Hematopoietic multipotent progenitor cell treated with erythropoietin and hydrocortisone succinate and interleukin-3 and kit ligand, for 8 days (in vitro differentiated cells): Measurements from ENCODE around the gene DEFB116.
"Not testable (repeated sequence)": the region's sequence is repeated elsewhere in the genome, so short reads cannot be mapped to it uniquely, and the experiment has no call there.

Experiments used
- DNase-seq: peaks from one replicate; pipeline ENCODE4 v3.0.0-alpha.2; 2015

Gene DEFB116, protein sequence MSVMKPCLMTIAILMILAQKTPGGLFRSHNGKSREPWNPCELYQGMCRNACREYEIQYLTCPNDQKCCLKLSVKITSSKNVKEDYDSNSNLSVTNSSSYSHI

DNA sequence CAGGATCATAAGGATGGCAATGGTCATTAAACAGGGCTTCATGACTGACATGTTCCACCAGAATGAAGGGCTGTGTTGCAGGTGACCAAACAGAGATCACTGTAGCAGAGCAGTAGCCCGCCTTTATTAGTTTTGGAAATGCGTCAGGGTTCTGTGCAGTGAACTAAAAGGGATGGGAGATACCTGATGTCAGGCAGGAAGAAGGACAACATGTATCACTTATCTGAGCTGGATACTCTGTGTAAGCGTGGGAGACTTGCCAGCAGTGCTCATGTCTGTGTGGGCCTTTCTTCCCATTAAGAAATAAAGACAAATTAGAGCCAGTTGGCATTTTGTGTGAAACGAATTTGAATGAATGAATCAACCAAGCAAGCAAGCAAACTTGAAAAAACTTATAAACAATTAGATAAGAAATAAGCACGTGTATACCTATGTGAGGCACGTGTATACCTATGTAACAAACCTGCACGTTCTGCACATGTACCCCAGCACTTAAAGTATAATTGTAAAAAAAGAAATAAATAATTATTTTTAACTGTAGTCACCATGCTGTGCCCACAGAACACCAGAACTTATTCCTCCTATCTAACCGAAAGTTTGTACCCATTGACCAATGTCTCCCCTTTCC lies at the start of gene DEFB116:
TSS of gene DEFB116 (minus strand) at position 51 of the 628 bp plus-strand sequence. CDS start at position 51, 0 bp downstream.
- DNase-seq, result no peak

DNA sequence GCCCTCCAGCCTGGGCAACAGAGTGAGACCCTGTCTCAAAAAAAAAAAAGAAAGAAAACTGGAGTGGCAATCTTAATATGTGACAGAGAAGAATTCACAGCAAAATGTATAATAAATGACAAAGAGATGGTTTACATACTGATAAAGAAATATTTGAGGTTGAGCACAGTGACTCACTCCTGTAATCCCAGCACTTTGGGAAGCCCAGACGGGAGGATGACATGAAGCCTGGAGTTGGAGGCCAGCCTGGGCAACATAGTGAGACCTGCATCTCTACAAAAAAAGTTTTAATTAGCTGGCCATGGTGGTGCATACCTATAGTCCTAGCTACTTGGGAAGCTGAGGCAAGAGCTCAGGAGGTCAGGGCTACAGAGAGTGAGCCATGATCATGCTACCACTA lies 47.6 kb upstream of the DEFB116 start:
- DNase-seq, result no peak

DNA sequence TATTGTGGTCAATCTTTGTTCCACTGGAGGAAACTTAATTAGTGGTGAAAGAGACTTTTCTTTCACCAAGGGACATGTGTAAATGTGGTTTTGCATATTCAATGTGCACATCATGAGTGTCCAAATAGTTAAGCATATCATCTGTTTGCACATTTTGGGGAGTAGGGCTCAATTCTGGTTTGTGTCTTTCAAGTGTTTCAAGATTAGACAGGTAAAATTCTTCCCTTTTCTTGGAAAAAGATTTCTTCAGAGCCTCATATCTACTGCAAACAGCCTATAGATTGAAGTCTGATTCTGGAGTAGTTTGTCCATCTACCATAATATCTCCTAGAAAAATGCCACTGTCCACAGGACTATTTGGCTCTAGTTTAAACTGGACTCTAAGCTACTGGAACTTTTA lies 33.1 kb upstream of the DEFB116 start:
- DNase-seq, result no peak

DNA sequence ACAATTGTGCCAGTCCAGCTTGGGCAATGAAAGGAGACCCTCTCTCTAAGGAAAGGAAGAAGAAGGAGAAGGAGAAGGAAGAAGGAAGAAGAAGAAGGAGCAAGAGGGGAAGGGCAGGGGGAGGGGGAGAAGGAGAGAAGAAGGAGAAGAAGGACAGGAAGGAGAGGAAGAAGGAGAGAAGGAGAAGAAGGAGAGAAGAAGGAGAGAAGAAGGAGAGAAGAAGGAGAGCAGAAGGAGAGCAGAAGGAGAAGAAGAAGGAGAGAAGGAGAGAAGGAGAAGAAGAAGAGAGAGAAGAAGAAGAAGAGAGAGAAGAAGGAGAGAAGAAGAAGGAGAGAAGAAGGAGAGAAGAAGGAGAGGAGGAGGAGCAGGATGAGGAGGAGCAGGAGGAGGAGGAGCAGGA lies 22.5 kb upstream of the DEFB116 start:
- no peak for DNase-seq

DNA sequence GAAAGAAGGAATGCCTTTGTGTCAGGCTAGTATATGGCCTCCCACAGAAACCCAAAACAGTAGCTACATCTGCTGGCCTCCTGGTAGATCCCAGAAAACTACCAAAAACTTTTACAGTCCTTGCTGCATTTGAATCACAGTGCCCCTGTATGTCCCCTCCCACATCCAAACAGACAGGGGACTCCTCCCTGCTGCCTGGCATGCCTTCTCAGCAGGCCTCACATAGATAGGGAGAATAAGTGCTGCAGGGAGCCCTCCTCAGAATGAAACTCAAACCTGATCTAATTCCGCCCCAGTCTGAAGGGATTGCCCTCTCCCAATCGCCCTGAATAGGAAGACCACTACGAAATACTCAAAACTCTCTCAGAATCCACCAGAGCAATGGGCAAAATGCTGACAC lies 14.1 kb upstream of the DEFB116 start:
- DNase-seq, result no peak

DNA sequence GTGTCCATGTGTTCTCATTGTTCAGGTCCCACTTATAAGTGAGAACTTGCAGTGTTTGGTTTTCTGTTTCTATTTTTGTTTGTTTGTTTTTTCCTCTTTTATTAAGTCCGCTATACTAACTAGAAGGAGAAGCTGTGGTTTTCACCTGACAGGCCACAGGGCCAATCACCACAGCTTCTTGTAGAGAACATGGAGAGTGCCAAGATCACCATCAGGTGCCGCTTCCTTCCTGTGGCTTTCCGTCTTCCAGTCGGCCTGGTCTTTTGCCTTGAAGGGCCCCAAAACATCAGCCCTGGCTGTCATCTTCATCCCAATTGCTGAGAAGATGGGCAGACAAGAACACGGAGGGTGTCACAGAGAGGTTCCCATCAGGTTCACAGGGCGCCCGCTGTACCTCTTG lies 23.4 kb downstream of the DEFB116 start:
- DNase-seq, result not testable (repeated sequence)

DNA sequence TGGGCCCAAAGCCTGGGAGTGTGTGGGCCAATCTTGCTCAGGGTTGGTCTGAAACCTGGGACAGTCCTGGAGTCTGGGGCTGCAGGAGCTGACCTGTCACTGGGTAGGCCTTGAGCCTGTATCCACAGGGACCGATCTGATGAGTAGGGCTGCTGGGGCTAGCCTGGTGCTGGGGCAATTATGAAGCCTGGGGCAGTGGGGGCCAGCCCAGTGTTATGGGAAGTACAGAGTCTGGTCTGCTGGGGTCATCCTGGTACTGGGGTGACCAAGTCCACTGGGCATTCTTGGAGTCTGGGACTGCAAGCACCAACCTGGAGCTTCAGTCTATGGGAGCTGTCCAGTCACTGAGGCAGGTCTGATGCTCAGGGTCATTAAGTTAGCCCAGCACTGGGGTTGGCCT lies 30.2 kb downstream of the DEFB116 start:
- no peak for DNase-seq

DNA sequence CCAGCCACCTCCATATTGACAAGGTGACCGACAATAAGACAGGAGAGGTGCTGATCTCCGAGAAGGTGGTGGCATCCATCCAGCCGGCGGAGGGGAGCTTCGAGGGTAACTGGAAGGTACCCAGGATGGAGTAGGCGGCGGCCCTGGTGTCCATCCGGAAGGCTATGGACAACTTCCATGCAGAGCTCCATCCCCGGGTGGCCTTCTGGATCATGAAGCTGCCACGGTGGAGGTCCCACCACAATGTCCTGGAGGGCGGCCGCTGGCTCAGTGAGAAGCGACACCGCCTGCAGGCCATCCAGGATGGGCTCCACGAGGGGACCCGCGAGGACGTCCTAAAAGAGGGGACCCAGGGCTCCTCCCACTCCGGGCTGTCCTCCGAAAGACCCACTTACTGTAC lies 33.9 kb downstream of the DEFB116 start:
- no peak for DNase-seq

DNA sequence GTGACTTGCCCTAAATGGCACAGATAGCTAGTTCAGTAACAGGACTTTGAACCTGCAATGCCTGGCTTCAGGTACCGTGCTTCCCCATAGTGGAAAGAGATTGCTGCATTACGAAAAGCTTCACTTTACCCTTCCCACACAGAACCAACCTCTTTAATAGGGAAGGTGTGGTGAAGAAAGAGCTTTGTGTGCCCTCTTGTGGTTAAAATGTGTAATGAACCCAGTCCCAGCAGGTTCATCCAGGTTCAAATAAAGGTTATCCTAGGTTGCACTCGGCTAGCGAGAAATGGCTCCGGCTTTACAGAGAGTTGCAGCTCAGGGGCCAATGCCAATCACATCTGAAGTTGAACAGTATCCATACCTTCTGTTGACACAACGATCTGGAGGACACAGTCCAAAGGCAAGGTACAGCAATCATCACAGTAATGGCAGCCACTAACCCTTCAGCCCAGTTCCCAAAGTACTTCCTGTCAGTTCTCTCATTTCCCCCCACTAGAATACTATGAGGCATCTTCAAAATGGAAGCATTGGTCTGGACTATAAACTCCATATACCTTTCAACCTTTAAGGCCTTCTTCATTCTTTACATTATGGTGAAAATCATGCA lies 48.0 kb downstream of the DEFB116 start:
- peak; percentile 20 for DNase-seq

DNA sequence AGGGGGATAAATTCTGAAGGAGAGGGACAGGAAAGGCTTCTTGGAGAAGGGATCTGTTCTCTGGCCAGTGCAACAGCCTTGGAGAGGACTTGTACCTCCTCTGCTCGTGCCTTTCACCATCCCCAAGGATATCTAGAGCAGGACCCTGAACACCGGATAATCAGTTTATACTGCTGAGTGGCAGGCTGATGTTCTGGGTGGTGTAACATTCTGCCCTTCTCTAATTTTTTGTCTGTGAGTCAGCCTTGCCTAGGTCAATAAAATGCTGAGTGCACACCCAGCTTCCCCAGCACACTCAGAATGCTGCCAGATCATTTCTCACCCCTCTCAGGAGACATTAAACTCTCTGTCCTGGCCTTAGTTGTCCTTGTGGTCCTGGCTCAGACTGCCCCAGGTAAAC lies 51.0 kb downstream of the DEFB116 start, which contains the start of gene DEFB115:
TSS of gene DEFB115 (plus strand) at position 301 of the 400 bp plus-strand sequence. CDS start at position 301, 0 bp downstream.
- DNase-seq, result no peak

DNA sequence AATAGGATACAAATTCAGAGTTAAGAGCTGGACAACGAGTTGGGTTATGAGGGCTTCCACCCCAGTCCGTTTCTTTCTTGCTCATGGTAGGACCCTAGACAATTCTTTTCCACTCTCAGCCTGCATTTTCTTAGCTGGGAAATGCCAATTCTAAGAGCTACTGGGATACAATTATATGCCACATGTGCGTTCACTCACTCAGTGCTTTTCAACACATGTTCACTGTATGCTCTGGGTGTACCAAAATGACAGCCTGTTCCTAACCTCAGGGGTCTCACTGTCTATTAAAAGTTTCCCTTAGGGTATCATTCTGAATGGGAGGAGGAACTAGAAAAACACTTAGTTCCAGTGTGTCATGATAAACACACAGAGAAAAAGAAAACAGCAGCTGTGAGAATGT lies 51.4 kb downstream of the DEFB116 start:
- no peak for DNase-seq
